ENCODE results near the gene TOB1. TPM values are rescaled to one million over a fixed set of nuclear protein-coding genes. Genes with fewer than 3 reads are reported as not detected.
A peak's percentile ranks its signal among the peaks of the same experiment; 100 is the strongest.

Gene TOB1
- total and polyA plus RNA-seq, 10 donors, result 6.3 to 42.3 (median 23.1) TPM

- Histone ChIP-seq H3K9me3 (no peaks in the 10 kb centered on the region), H3K36me3 (peaks cover 0 to 6% (median 3%) of the 10 kb centered on the region in 6 donors), H3K27ac (peak overlapping the region; percentile 88 to 100 (median 100)), H3K4me3 (peak overlapping the region in 7 of 8 donors; percentile 78 to 88 (median 83)), H3K27me3 (replicated peaks in 1 of 7) (no peaks in the 10 kb centered on the region), H3K4me1 (peaks cover 28 to 69% (median 58%) of the 10 kb centered on the region in 6 donors)
- 7 to 34% (median 31%) methylated on average over 1 of the region's 1 CpG for WGBS, 5 donors
- no peak for DNase-seq
- TF ChIP-seq CTCF (IDR thresholded peaks at IDR 0.05 in 8 of 11, conservative IDR thresholded peaks at IDR 0.05 in 3 of 11) (no peak), POLR2AphosphoS5 (IDR thresholded peaks at IDR 0.05) (no peak), POLR2A (IDR thresholded peaks at IDR 0.05) (no peak)
- intact Hi-C loops (cut with DNase I; ENCODE audit: low total_unique reads), result no loop called here
These were observed 1.9 kb upstream of the TOB1 start for GRCh38 chr17:50868140-50868438.

GRCh38 chr17:50867363-50868139, 1.4 kb upstream of the TOB1 start:
- peak overlapping the region; percentile 29 to 88 (median 82) for H3K4me3 ChIP-seq
- peaks cover 0 to 12% (median 4%) of the 10 kb centered on the region in 6 donors for H3K36me3 ChIP-seq
- H3K4me1 ChIP-seq, result peaks cover 23 to 69% (median 58%) of the 10 kb centered on the region in 6 donors
- TF ChIP-seq POLR2A (IDR thresholded peaks at IDR 0.05) (peak; percentile 35 to 88 (median 40)), CTCF (IDR thresholded peaks at IDR 0.05 in 8 of 11, conservative IDR thresholded peaks at IDR 0.05 in 3 of 11) (no peak), POLR2AphosphoS5 (IDR thresholded peaks at IDR 0.05) (peak; percentile 78 to 95 (median 93))
- H3K27me3 ChIP-seq (replicated peaks in 1 of 7), result no peaks in the 10 kb centered on the region
- peak overlapping the region; percentile 88 to 100 (median 100) for H3K27ac ChIP-seq
- no peaks in the 10 kb centered on the region for H3K9me3 ChIP-seq
- peak; percentile 95 for DNase-seq
- WGBS, 5 donors, result 0 to 1% (median 1%) methylated on average over 35 of the region's 35 CpGs
- intact Hi-C loops (cut with DNase I; ENCODE audit: low total_unique reads), result no loop called here

GRCh38 chr17:50866950-50867362, 802 bp upstream of the TOB1 start:
- Histone ChIP-seq H3K9me3 (no peaks in the 10 kb centered on the region), H3K27me3 (replicated peaks in 1 of 7) (no peaks in the 10 kb centered on the region), H3K4me1 (peaks cover 17 to 69% (median 56%) of the 10 kb centered on the region in 6 donors), H3K27ac (peak overlapping the region; percentile 88 to 100 (median 100)), H3K36me3 (peaks cover 0 to 18% (median 5%) of the 10 kb centered on the region in 6 donors), H3K4me3 (peak overlapping the region; percentile 29 to 88 (median 82))
- no peak for TF ChIP-seq POLR2A (IDR thresholded peaks at IDR 0.05)
- no peak for TF ChIP-seq CTCF (IDR thresholded peaks at IDR 0.05 in 8 of 11, conservative IDR thresholded peaks at IDR 0.05 in 3 of 11)
- TF ChIP-seq POLR2AphosphoS5 (IDR thresholded peaks at IDR 0.05), result no peak
- intact Hi-C loops (cut with DNase I; ENCODE audit: low total_unique reads), result no loop called here
- DNase-seq, result peak; percentile 94
- 0% methylated on average over 22 to 28 of the region's 28 CpGs for WGBS, 5 donors

GRCh38 chr17:50865868-50866260, 290 bp downstream of the TOB1 start:
- no peak for DNase-seq
- H3K4me1 ChIP-seq, result peaks cover 10 to 67% (median 49%) of the 10 kb centered on the region in 6 donors
- no peaks in the 10 kb centered on the region for H3K27me3 ChIP-seq (replicated peaks in 1 of 7)
- intact Hi-C loops (cut with DNase I; ENCODE audit: low total_unique reads), result loop anchor here (2.0 kb wide), 1 partner anchor 81 kb away; no protein-coding TSS in a partner anchor
- H3K4me3 ChIP-seq, result peak overlapping the region; percentile 45 to 88 (median 82)
- no peaks in the 10 kb centered on the region for H3K9me3 ChIP-seq
- peaks cover 0 to 28% (median 13%) of the 10 kb centered on the region in 6 donors for H3K36me3 ChIP-seq
- WGBS, 5 donors, result 0 to 1% (median 0%) methylated on average over 27 to 53 of the region's 53 CpGs; no CpG with 5 or more reads in 2 of the 5 donors
- no peak for TF ChIP-seq POLR2AphosphoS5 (IDR thresholded peaks at IDR 0.05)
- no peak for TF ChIP-seq POLR2A (IDR thresholded peaks at IDR 0.05)
- TF ChIP-seq CTCF (IDR thresholded peaks at IDR 0.05 in 8 of 11, conservative IDR thresholded peaks at IDR 0.05 in 3 of 11), result no peak
- H3K27ac ChIP-seq, result peak overlapping the region; percentile 88 to 100 (median 100)

Data from spleen (tissue), 11 donors.